Measurements from ENCODE around the gene PTGDR.

Gene PTGDR

GRCh38 chr14:52312931-52313355, 45.4 kb downstream of the PTGDR start:
- no peak for DNase-seq (ENCODE audit: low spot score)

DNA sequence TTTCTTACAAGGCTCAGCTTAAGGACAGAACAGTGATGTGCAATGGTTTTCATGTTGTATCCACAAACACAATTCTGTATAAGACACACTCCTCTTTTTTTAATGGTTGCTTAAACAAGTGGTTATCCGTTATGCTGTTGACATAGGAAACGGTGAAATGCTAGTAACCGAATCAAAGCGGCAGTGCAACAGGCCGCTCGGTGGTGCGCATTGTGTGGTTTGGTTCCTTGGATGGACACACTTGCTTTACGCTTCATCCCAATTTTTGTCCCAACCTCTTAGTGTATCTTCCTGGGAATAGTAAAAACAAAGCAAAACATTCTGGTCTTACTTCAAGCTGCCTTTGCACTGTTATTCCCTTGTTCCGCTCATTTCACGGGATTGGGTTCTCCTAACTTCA, 46.0 kb downstream of the PTGDR start:
- DNase-seq (ENCODE audit: low spot score), result no peak

GRCh38 chr14:52313903-52314594, 46.6 kb downstream of the PTGDR start, which contains the start of gene PTGER2:
TSS of gene PTGER2 (plus strand) at chr14:52314312. CDS start at chr14:52314549, 237 bp downstream.
- peak; percentile 48 for DNase-seq (ENCODE audit: low spot score)

DNA sequence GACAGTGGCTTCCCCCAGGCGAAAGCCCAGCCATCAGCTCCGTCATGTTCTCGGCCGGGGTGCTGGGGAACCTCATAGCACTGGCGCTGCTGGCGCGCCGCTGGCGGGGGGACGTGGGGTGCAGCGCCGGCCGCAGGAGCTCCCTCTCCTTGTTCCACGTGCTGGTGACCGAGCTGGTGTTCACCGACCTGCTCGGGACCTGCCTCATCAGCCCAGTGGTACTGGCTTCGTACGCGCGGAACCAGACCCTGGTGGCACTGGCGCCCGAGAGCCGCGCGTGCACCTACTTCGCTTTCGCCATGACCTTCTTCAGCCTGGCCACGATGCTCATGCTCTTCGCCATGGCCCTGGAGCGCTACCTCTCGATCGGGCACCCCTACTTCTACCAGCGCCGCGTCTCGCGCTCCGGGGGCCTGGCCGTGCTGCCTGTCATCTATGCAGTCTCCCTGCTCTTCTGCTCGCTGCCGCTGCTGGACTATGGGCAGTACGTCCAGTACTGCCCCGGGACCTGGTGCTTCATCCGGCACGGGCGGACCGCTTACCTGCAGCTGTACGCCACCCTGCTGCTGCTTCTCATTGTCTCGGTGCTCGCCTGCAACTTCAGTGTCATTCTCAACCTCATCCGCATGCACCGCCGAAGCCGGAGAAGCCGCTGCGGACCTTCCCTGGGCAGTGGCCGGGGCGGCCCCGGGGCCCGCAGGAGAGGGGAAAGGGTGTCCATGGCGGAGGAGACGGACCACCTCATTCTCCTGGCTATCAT, 47.3 kb downstream of the PTGDR start:
- DNase-seq (ENCODE audit: low spot score), result no peak

DNA sequence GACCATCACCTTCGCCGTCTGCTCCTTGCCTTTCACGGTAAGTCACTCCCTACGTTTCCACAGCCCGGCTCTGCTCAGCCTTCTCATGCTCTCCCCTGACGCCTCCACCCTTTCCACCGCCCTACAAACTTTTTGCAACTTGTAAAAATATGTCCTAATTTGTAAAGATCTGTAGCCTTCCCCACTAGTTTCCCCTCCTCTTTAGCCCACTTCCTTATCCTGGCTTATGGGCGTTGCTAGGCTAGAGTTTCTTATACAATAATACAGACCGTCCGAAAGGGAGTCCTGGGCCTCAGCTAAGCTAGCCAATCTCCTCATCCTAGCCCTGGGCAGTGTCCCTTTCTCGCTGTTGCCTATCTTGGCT, 47.8 kb downstream of the PTGDR start:
- no peak for DNase-seq (ENCODE audit: low spot score)

DNA sequence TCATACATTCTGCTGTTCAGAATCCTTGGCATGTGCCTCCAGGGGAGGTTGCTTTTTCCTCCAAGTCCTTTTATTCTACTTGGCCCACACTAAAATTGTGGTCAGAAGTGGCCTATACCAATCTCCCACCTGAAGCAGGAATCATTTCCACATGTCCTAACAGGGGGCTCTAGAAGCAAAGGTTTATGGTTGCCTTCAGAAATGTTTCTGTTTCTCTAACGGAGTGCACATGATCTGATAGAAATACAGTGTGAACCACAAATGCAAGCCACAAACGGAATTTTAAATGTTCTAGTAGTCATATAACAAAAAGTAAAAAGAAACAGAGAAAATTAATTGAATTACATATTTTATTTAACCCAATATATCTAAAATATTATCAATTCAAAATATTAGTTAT, 50.6 kb downstream of the PTGDR start:
- DNase-seq (ENCODE audit: low spot score), result no peak

GRCh38 chr14:52318826-52319645, 51.5 kb downstream of the PTGDR start:
- no peak for DNase-seq (ENCODE audit: low spot score)

GRCh38 chr14:52319919-52320318, 52.4 kb downstream of the PTGDR start:
- no peak for DNase-seq (ENCODE audit: low spot score)

DNA sequence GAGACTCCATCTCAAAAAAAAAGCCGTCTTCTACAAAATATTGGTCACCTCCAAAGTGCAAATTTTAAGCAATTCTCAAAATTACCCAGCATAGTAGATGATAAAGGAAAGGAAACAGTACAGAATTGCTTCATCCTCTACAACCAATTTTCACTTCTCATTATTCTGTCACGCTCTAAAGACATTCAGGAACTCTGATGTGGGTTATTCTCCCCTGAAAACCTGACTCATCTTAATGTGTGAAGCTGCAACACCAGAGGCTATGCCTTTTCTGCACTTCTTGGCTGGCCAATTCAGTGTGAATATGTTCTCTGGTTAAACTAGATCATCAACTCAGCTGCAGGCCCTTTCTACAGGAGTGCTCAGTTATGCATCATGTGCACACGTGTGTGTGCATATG, 57.6 kb downstream of the PTGDR start:
- DNase-seq (ENCODE audit: low spot score), result no peak

DNA sequence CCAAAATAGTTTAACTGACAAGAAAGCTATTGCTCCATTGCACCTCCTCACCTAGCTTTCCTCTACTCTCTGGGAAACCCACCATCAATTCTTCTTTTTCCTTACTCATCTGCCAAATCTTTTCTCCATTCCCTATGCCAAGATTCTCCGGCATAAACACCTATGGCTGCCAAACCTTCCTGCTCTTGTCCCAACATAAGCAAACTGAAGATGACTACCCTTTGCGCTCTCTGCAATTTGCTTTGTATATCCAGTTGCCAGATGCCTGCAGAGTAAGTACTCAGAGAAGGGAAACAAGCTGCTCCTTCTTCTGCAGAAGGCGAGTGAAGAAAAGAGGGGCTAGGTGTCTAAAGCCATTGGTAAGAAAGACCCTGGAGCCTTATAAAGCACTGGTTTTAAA, 58.1 kb downstream of the PTGDR start:
- no peak for DNase-seq (ENCODE audit: low spot score)

Measured in HuH-7.5 (cell line).